T-helper 2 cell (primary cell): ENCODE measurements around the gene LILRA5.

Experiments used
- DNase-seq, 5 experiments: peaks; one replicate each; pipeline versions ENCODE4 v3.0.0 to v3.0.0-alpha.2; 2012 to 2022
- total RNA-seq, 2 donors: gene quantifications; one replicate each; lab custom pipeline; 2026; lab: John Stamatoyannopoulos, UW

LILRA5 gene
- 0 reads per million in 2 donors for total RNA-seq

DNA sequence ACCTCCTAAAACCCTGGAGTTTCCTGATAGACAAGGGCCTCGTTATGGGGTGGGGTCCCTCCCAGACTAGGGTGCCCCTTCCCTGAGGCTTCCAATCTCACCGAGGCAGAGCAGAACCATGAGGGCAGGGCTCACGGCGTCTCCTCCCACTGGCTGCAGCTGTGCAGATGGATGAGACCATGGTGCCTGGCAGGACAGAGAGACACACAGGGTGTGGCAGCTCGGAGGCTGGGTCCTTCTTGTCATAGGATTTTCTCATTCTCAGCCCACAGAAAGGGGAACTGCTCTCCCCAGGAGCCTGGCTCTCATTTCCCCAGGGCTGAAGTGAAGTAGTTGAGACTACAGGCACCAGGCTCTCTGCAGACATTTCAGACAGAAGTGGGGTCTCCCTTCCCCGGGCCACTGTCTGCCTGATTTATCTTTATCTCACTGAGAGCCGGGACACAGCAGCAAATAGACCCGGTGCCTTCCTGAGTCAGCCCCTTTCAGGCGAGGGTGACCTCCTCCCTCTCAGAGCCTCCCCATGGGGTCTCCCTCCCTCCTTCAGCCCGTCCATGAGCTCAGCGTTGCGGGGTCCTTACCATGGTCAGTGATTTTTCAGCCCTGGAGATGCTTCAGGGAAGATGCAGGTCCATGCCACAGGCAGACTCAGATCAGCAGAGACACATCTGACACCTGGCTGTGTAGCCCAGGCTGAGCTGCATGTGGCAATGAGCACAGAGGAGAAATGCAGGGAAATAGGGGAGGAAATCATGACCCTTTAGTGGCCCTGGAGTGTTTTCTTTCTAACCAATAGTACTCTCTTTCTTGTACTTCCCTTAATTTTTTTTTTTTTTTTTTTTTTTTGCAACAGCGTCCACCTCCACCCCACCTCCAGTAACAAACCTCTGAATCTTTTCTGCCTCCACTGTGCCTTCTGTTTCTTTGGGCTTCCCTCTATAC is at the start of gene LILRA5:
Gene LILRA5 (minus strand): TSS at position 731 of the 942 bp plus-strand sequence. CDS start 147 bp downstream, at position 584.
- DNase-seq: no peak

DNA sequence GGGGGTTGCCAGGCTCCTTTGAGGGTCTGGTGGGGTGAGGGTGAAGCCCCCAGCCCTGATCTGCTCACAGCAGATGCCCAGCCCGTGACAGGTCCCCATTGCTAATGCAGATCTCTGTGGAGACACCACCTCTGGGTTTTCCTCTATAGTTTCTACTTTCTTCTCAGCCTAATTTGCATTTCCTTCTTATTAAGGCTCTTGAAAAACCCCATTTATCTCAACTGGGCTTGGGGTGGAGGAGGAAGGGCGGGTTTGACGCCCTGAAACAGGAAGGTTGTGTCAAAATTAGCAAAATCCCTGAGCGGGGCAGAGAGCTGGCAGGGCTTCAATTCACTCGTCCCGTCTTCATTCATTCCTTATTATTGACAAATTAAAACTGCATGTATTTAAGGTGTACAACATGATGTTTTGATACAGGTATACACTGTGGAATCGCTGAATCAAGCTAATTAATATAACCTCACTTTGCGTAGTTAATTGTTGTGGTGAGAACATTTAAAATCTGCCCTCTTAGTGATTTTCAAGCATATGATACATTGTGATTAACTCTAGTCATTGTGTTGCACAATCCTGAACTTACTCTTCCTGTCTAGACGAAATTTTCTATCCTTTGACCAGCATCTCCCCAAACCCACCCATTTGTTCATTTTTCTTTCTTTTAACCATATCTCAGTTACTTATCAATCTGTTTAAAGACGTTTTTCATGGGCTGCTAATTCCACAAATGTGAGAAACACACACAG is 48.9 kb upstream of the LILRA5 start:
- DNase-seq: peak in 1 of 5 experiments; percentile 21

GRCh38 chr19:54359149-54359820 is 46.3 kb upstream of the LILRA5 start:
- peak in 4 of 5 experiments; percentile 46 to 64 (median 56) for DNase-seq

- DNase-seq: no peak
Measured at GRCh38 chr19:54357381-54357780, 44.4 kb upstream of the LILRA5 start.

GRCh38 chr19:54356444-54357056 is 43.6 kb upstream of the LILRA5 start:
- no peak for DNase-seq

- DNase-seq: no peak
Measured at GRCh38 chr19:54355675-54356074, 42.7 kb upstream of the LILRA5 start.

DNA sequence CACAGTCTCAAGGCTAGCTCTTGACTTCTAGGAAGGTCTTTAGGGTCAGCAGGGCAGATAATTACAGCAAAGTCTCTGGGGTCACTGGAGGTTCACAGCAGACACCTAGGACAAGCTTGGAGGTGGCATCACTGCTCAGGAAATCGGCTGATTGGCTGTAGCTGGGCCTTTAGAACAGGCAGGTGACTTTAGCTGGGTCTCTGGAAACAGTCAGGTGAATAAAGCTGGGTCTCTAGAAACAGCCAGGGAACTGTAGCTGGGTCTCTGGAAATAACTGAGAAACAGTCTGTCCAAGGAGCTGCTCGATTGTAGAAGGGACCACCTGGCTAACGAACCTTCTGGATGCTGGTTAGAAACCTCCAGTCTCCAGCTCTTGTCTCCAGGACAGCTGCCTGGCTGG is 41.8 kb upstream of the LILRA5 start:
- DNase-seq: no peak

DNA sequence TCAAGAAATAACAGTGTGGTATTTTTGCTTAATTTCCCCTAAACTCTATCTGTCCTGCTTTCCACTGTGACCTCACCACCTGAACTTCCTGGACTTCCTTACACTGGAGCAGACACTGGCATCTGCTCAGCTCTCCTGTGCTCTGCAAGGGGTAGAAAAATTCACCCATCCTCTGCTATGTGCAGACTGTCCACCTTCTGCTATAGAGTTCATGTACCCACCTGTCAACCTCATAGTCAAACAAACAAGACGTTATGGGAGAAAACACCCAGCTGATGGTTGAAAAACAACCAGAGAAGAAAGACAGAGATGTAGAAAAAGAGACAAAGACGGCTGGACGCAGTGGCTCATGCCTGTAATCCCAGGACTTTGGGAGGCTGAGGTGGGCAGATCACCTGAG is 39.6 kb upstream of the LILRA5 start:
- no peak for DNase-seq

GRCh38 chr19:54352041-54352440 is 39.1 kb upstream of the LILRA5 start:
- no peak for DNase-seq

DNA sequence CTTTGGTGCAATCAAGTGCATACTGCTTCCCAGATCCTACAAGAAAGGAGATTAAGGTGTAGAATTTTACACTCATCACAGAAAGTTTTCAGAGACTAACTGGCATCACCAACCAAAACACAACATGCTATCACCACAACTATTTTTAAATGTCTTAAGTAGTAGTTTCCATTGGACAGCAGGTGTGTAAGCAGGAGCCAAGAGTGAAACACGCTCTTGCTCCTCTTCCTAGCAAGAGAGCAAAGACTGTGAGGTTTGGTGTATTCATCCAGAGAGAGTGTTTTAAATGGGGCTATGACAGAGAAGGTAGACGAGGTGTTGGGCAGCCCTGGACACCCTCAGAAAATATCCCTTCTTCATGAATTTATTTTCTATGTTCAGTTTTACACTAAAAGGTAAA is 38.5 kb upstream of the LILRA5 start:
- DNase-seq: no peak

DNA sequence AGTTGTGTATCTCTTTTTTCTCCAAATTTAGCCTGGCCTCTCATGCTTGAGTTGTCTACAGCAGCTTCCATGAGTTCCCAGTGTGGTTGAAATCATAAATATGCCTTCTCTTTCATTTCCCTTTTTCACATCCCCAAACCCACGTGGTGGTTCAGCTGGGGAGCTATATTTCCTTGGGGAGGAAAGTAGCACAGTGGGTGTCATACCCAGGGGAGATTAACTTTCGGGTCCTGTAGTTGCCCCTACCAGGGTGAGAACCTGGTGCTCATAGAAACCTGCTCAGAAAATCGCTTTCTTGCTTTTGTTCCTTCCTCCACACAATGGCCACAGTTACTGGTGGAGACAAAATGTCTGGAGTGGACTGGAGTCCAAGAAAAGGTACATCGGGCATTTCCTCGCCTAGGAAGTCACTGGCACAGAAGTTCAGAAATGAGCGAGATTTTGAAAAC is 33.0 kb upstream of the LILRA5 start:
- DNase-seq: no peak

DNA sequence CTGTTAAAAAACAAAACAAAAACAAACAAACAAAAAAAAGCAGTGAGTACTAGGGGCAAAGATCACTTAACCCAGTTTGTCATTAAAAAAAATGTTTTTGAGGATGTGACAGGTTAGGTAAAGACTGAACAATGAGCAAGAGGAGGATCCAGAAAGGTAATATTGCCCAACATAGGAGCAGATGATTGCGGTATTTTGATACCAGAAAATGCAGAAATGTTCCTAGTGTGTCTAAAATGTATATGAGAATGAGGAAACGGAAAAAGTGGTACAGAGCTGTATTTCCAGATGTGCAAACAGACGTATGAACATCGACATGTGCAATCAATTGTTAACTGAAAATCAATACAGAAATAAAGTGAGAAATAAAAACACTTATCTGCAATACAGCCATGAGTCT is 30.9 kb upstream of the LILRA5 start:
- DNase-seq: no peak

DNA sequence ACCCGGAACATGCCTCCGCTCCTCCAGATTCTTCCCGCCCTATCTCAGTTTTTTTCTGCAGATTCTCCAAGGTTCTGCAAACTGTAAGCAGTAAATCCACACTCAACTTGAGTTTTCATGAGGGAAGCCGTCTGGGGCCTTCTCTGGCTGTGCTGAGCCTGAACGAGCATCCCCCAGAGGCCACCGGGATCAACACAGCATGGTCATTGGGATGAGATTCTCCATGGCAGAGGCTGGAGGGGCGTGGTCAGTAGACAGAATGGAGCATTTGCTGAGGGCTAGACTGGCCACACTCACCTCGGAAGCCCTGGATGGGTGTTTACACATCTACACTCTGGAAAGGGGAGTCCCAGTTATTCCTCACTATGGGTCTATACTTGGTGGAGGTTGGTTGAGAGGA is 28.3 kb upstream of the LILRA5 start:
- DNase-seq: no peak

DNA sequence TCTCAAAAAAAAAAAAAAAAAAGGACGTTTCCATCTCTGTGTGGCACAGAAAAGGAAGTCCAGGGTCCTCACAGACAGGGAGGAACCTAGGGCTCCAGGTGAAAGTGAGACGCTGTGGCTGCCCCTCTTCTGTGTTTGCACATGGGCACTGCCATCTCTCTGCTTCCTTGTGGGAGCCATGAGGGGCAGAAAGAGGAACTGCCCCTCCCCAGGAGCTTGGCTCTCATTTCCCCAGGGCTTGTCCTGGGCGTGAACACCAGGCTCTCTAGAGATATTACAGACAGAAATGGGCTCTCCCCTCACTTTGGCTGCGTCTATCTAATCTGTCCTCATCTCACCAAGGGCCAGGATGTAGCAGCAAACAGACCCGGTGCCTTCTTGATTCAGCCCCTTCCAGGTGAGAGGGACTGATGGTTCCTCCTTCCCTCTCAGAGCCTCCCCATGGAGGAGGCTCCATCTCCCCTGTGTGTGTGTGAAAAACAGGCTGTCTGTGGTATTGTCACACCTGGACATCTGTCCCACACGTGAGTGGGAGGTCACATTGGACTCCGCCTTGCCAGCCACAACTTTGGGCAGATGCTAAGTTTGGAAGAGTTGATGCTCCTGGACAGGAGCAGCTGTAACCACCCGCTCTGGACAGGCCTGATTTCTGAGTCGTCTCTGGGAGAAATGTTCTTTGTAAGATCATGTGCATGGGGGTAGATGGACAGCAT is 26.8 kb upstream of the LILRA5 start:
- no peak for DNase-seq

DNA sequence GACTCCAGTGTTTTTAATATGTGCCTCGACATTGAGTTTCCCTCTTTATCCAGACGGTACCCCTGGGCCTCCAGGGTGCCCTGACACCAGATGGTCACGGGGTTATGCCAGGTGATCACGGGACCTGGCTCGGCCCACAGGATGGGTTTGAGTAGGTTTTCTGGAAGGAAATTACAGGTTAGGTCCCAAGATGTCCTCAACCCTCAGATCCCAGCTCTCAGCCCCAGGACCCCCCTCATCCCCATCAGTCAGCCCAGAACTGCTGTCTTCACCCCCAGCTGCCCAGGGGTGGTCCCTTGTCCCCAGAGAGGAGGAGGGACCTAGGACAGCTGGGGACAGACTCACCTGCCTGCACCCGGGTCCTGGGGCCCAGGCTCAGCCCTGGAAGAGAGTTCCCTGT is 25.6 kb upstream of the LILRA5 start:
- no peak for DNase-seq

- DNase-seq: no peak
Measured at GRCh38 chr19:54337858-54338230, 24.9 kb upstream of the LILRA5 start.

- DNase-seq: no peak
Measured at GRCh38 chr19:54336893-54337857, 24.2 kb upstream of the LILRA5 start.

- no peak for DNase-seq
Measured at GRCh38 chr19:54335979-54336892, 23.3 kb upstream of the LILRA5 start.

- DNase-seq: no peak
Measured at GRCh38 chr19:54335164-54335563, 22.2 kb upstream of the LILRA5 start.
